Upper lobe of left lung (tissue), 4 donors: ENCODE measurements around the gene ACSL3.

ENCODE experiments used
- CTCF ChIP-seq, 6 experiments: fragments of 450-650 bp in 4 of 6; fragments of 200-600 bp in 2 of 6; sonication (generic) in 2 of 6; IDR thresholded peaks; one replicate each; pipeline ENCODE4 v1.5.1; 2016 to 2019; ENCODE audit warnings: antibody characterized with exemption in 6 of 6
- POLR2A ChIP-seq, 4 donors: fragments of 450-650 bp; IDR thresholded peaks; one replicate each; pipeline ENCODE4 v1.5.1; 2016 to 2017; ENCODE audit warnings: antibody characterized with exemption in 4 of 4, mild to moderate bottlenecking in 2 of 4

- TF ChIP-seq CTCF (IDR thresholded peaks at IDR 0.05) (no peak), POLR2A (IDR thresholded peaks at IDR 0.05) (no peak)
Observed at GRCh38 chr2:222949073-222949472, 88.2 kb downstream of the ACSL3 start.
